Measurements from ENCODE around the gene ABHD16A.

Gene ABHD16A

GRCh38 chr6:31730631-31731086 lies 27.5 kb upstream of the ABHD16A start:
- no peak for DNase-seq (ENCODE audit: low spot score)

GRCh38 chr6:31729979-31730630 lies 27.0 kb upstream of the ABHD16A start:
- peak; percentile 58 for DNase-seq (ENCODE audit: low spot score)

DNA sequence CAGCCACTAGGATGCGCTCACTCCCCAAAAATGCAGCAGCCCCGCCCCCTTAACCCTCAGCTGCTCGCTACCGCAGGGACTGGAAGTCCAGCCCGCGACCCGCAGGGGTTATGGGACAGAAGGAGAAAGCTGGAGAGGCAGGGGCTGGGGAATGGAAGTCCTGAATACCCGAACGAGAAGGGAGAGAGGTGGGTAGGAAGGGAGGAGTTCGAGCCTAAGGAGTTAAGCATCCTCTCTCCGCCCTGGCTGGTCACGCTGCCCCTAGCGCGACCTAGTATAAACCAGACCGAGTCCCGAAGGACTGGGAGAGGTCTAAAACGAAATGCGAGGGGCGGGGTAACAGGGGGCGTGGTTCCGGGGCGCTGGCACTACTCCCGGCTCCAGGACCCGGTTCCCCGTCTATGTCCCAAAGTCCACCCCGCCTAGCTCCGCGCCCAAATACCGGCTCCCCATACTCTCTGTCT lies 26.4 kb upstream of the ABHD16A start:
- DNase-seq (ENCODE audit: low spot score), result peak; percentile 80

DNA sequence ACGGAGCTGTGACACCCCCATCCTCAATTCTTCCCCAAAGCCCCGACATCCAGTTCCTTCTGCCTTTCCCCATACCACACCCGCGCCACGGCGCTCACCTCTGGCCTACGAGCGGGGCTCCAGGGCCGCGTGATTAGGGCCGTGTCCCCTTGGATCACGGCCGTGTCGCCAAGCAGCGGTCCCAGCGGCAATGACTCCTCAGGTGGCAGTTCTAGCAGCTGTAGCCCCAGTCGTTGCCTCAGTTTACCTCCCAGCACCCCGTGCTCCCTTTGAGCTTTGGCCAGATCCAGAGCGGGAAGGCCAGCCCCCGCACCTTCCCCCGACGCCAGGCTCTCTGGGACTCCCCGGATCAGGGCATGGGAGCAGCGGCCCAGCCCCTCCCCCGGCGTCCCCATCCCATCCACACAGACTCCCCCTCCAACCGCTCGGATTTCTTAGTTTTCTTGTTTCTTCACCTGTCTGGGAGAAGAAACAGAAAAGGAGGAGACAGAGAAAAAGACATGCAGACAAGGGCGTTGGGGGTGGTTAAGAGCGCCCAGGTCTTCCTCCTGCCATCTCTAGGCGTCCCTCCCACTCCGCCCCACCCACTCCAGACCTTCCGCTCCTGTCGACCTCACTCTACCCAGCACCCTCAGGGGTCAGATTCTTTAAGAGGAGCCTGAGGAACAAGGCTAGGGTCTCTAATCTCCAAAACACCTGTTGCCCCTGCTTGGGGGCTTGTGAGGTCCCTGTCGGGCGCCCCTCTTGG lies 25.8 kb upstream of the ABHD16A start, which contains the start of gene DDAH2:
Gene DDAH2 (minus strand): TSS at position 533 of the 748 bp plus-strand sequence. CDS start 138 bp downstream, at position 395.
- DNase-seq (ENCODE audit: low spot score), result no peak

GRCh38 chr6:31727717-31728671 lies 24.9 kb upstream of the ABHD16A start:
- no peak for DNase-seq (ENCODE audit: low spot score)

GRCh38 chr6:31727034-31727716 lies 24.1 kb upstream of the ABHD16A start:
- no peak for DNase-seq (ENCODE audit: low spot score)

DNA sequence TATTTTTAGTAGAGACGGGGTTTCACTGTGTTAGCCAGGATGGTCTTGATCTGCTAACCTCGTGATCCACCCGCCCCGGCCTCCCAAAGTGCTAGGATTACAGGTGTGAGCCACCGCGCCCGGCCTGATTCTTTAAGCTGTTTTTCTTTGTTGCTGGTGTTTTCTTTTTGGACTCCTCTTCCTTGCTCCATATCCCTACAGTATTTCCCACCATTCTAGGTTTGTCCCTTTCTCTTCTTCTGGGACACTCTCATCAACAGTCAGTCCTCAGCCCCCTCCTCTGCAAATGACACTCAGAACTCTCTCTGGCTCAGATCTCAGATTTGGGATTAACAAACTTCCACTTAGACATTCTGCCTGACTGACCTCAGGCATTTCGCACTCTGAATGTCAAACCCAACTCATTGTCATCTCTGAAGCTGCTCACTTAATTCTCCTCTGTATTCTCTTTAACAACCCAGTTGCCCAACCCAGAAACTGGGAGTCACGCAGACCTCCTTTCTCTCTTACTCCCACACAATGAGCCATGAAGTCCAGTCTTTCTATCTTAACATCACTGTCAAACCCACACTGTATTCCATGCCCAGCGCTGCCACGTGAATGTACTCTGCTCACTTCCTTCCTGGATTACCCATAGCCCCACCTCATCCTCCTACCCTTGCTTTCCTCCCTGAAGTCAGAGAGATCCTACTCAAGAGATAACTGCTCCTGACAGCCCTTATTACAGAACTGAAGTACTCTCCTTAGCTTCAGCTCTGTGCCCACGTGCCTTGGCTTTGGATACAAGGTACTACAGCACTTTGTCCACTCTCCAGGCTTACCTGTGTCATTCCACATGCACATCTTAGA lies 22.6 kb upstream of the ABHD16A start:
- no peak for DNase-seq (ENCODE audit: low spot score)

GRCh38 chr6:31723980-31724691 lies 21.0 kb upstream of the ABHD16A start:
- no peak for DNase-seq (ENCODE audit: low spot score)

DNA sequence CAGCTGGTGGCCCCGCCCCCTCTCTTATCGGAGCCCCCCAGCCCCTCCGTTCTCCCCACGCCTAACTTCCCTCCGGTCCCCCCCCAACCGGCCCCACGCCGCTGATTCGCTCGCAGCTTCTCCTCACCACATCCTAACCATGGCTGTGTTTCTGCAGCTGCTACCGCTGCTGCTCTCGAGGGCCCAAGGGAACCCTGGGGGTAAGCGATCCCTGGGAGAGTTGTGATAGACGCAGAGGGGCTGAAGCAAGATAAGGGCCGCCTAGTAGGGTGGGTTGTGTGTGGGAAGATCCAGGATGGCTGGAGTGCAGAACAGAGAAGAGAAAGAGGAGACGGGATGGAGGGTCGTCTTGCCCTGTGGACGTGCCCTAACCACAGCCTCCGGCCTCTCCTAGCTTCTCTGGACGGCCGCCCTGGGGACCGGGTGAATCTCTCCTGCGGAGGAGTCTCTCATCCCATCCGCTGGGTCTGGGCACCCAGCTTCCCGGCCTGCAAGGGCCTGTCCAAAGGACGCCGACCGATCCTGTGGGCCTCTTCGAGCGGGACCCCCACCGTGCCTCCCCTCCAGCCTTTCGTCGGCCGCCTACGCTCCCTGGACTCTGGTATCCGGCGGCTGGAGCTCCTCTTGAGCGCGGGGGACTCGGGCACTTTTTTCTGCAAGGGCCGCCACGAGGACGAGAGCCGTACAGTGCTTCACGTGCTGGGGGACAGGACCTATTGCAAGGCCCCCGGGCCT lies 20.3 kb upstream of the ABHD16A start, which contains the start of gene MPIG6B:
Gene MPIG6B (plus strand): TSS at position 129 of the 735 bp plus-strand sequence. CDS start 11 bp downstream, at position 140.
- DNase-seq (ENCODE audit: low spot score), result no peak

DNA sequence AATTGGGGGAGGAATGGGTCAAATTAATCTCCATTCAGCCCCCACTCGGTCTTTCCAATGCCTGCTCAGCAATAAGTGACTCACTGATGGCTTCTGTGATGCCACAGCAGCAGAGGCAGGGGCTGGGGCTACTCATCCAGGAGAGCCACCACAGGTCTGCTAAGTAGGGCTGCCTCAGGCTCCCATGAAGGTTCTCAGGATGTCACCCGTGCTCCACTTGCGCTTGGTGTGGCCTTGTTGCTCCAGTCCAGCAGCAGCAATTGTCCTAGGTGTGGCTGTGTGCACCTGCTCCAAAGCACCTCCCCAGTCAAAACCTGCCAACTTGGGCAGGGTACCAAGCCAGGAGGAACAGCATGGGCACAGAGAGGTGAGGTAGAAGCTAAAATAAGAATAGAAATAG lies 19.0 kb upstream of the ABHD16A start:
- DNase-seq (ENCODE audit: low spot score), result no peak

DNA sequence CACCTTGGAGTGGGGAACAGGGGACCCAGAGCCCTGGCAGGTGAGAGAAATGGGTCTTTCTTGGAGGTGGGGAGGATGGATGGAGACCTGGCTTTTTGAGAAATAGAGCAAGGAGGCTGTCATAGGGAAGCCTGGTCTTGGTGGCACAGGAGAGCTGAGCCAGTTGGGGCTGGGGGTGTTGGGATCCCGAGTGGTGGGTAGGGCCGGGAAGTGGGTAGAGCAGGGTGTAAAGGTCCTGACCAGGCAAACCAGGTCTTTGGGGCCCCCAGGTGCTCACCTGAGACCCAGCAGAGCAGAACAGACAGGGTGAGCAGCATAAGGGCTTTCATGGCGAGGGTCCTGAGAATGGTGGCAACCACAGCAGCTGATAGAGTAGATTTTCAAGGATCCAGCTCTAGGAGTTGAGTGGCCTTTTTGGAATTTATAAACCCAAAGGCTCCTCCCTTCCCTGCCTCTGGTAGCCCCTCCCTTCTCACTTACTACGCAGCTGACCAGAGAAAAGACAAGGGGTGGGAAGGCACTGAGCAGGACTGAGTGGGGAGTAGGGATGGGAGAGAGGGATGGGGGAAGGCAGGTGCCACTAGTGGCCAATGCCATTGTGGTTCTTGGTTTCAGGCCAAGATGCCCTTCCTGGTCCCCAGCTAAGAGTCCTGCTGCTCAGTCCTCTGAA lies 18.4 kb upstream of the ABHD16A start, which contains the start of gene LY6G6C:
Gene LY6G6C (minus strand): TSS at position 396 of the 670 bp plus-strand sequence. CDS start 67 bp downstream, at position 329.
- no peak for DNase-seq (ENCODE audit: low spot score)

DNA sequence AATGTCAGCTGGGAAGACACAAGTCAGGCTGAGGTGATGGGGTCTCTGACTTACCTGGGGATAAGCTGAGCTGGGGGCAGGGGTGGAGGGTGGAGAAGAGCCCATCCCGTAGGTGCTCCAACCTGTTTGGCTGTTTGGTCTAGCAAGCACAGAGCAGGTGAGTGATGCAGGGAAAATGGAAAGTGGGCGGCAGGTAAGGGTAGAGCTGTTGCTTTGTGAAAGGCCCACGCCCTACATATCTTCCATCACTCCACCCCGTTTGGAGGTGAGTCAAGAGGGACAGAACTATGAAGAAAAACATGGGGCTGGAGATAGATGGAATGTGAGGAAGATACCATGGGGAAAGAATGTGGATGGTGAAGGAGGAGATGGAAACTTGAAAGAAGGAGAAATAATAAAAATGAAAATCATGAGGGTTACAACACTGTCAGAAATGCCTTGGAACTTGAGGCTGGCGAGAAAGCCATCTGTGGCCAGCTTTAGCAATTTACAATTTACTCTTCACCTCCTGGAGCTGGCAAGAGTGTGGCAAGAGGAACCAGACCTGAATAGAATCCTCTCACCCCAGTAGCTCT lies 17.2 kb upstream of the ABHD16A start:
- DNase-seq (ENCODE audit: low spot score), result no peak

GRCh38 chr6:31719001-31719400 lies 15.9 kb upstream of the ABHD16A start:
- DNase-seq (ENCODE audit: low spot score), result no peak

DNA sequence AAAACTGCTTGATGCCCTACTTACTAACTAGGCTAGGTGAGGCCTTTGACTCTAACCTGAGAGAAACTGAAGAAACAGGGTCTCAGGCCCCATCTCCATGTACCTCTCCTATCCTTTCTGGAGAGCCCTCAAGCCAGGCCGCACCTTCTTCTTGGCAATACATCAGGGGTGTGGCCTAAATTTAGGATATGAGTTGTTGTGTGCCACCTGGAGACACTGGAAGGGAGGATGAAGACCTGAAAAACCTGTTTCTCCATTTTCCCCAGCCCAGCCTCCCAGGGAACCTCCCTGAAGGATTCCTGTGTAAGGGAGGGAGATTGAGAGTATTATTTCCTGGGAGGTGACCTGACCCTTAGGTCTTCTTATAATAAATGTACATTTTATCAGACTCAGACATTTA lies 15.1 kb upstream of the ABHD16A start:
- DNase-seq (ENCODE audit: low spot score), result no peak

DNA sequence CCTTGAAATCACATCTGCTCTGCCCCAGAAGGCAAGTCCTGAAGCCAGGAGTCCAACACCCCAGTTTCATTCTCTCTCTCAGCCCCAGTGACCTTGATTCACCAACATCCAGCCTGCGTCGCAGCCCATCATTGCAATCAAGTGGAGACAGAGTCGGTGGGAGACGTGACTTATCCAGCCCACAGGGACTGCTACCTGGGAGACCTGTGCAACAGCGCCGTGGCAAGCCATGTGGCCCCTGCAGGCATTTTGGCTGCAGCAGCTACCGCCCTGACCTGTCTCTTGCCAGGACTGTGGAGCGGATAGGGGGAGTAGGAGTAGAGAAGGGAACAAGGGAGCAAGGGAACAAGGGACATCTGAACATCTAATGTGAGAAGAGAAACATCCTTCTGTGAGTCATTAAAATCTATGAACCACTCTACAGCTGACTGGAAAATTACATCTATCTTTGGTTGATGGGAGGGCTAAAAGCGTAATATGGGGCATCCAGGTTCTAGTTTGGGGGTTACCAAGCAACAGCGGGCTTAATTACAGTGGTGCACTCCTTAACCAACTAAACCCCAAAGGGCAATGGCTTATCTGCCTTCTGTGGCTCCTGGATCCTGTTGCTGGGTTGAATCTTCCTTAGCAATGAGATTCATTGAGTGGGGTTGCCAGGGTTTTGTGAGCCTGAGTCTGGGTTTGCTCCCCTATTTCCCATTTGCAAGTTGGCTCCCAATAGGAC lies 14.5 kb upstream of the ABHD16A start:
- DNase-seq (ENCODE audit: low spot score), result no peak

DNA sequence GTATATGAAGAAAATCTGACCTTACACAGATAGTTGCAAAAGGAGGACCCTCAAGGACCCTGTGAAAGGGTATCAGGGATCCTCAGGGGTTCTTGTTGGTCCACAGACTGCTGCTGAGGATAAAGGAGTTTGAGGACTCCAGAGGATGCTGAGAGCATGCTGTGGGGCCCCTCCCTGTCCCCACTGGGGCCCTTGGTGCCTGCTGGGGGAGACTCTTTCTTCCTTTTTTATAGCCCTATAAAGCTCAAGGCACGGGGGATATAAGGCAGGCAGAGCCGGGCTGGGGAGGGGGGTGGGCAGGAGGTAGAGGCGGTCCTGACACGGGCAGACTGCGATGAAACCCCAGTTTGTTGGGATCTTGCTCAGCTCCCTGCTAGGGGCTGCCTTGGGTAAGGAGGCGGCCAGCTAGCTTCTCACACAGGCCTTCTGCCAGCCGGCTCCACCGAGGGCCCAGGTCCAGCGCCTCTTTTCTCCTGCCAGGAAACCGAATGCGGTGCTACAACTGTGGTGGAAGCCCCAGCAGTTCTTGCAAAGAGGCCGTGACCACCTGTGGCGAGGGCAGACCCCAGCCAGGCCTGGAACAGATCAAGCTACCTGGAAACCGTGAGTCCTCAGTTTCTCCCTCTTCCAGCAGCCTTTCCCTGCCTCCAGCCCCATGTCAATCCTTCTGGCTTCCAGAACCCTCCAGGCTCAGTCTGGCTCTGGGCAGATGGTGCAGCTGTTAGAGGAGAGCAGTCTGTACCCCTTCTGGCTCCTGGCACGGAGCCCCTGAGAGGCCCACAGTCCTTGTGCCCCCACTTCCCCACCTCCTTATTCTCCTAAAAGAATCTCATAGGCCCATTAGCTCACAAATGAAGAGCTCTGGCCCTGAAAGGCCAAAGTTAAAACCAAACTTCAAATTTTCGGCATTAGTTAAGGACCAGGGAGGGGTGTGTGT lies 12.2 kb upstream of the ABHD16A start, which contains the start of gene LY6G6D:
Gene LY6G6D (plus strand): TSS at position 327 of the 937 bp plus-strand sequence. CDS start 8 bp downstream, at position 335.
- no peak for DNase-seq (ENCODE audit: low spot score)
